NCI-H460 (cell line): Measurements from ENCODE around the gene ANKRD33B. TPM values are rescaled to one million over a fixed set of nuclear protein-coding genes. Genes with fewer than 3 reads are reported as not detected.
"Not testable (repeated sequence)": the region's sequence is repeated elsewhere in the genome, so short reads cannot be mapped to it uniquely, and the experiment has no call there.

Experiments used
- DNase-seq: peaks from one replicate; pipeline ENCODE4 v3.0.0-alpha.2; 2016; ENCODE audit warnings: low read depth; ENCODE audit errors: extremely low read depth
- total RNA-seq: library from RNA; depleted of rRNA; stranded (reverse); fragments of >200 nt; shearing (Covaris generic); gene quantifications from 2 replicates; pipeline ENCODE4 v1.2.3, GENCODE V29; 2014

ANKRD33B gene
- total RNA-seq, 1 experiment from 2014 or later: 8.4 TPM

GRCh38 chr5:10632110-10632761, 68.4 kb downstream of the ANKRD33B start:
- DNase-seq: no peak

GRCh38 chr5:10633271-10634049, 69.6 kb downstream of the ANKRD33B start:
- no peak for DNase-seq

- DNase-seq: no peak
These were observed 70.2 kb downstream of the ANKRD33B start for GRCh38 chr5:10634050-10634449.

GRCh38 chr5:10634562-10634961, 70.7 kb downstream of the ANKRD33B start:
- DNase-seq: no peak

GRCh38 chr5:10635257-10635866, 71.5 kb downstream of the ANKRD33B start:
- no peak for DNase-seq

- DNase-seq: no peak
These were observed 72.0 kb downstream of the ANKRD33B start for GRCh38 chr5:10635867-10636350.

- DNase-seq: no peak
These were observed 72.7 kb downstream of the ANKRD33B start for GRCh38 chr5:10636363-10637142.

GRCh38 chr5:10637944-10638343, 74.1 kb downstream of the ANKRD33B start:
- DNase-seq: no peak

GRCh38 chr5:10638723-10639122, 74.9 kb downstream of the ANKRD33B start:
- not testable (repeated sequence) for DNase-seq

GRCh38 chr5:10639846-10640368, 76.0 kb downstream of the ANKRD33B start:
- DNase-seq: no peak

- no peak for DNase-seq
These were observed 78.5 kb downstream of the ANKRD33B start for GRCh38 chr5:10642367-10642766.

- DNase-seq: no peak
These were observed 80.3 kb downstream of the ANKRD33B start for GRCh38 chr5:10644192-10644591.

- DNase-seq: no peak
These were observed 81.3 kb downstream of the ANKRD33B start for GRCh38 chr5:10645146-10645545.

- DNase-seq: no peak
These were observed 81.8 kb downstream of the ANKRD33B start for GRCh38 chr5:10645671-10646070.

- DNase-seq: no peak
These were observed 83.8 kb downstream of the ANKRD33B start for GRCh38 chr5:10647640-10648039.

GRCh38 chr5:10648806-10649665, 85.2 kb downstream of the ANKRD33B start:
- DNase-seq: no peak

GRCh38 chr5:10649666-10650380, 86.0 kb downstream of the ANKRD33B start:
- DNase-seq: no peak

- DNase-seq: no peak
These were observed 88.3 kb downstream of the ANKRD33B start for GRCh38 chr5:10652151-10652550.

GRCh38 chr5:10652606-10653005, 88.7 kb downstream of the ANKRD33B start:
- no peak for DNase-seq
